GM04503 (cell line): ENCODE results near the gene XIRP2.
"Not testable (repeated sequence)": the region's sequence is repeated elsewhere in the genome, so short reads cannot be mapped to it uniquely, and the experiment has no call there.

Experiments
- DNase-seq: peaks from one replicate; pipeline ENCODE4 v3.0.0-alpha.2; 2012; ENCODE audit warnings: low read depth

The XIRP2 gene

DNA sequence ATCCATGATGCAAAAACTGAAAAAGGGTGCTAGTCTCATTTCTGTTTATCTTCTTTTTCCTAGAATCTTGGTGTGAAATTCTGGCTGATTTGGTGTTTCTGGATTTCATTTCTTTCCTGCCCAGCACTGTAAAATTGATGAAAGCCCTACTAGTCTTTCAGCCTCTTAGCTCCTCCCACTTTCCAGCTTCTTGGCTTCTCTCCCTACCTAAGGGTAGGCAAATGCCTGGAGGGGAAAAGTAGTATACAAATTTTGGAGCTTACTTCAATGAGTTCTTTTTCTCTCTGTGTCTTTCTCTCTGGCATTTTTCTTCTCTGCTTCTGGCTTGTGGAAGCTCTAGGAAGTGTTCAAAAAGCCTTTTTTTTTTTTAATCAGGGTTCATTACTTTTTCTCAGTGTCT lies 160.5 kb downstream of the XIRP2 start:
- no peak for DNase-seq

DNA sequence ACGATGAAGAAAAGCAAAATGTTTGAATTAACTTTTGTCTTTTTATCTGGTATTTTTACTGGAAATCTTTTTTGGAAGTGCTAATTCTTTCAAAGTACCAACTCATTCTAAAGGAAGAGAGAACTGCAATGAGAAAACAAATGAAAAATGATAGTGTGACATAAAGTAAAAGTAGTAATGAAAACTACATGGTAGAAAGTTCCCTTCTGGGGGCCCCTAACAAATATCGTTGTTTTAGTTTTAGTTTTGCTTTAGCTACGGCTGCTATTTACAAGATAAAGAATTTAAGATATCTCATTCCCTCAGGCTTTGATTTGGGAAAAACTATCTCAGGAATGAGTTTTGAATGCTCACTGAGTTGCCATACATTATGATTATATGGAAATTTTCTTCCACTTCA lies 161.4 kb downstream of the XIRP2 start:
- no peak for DNase-seq

DNA sequence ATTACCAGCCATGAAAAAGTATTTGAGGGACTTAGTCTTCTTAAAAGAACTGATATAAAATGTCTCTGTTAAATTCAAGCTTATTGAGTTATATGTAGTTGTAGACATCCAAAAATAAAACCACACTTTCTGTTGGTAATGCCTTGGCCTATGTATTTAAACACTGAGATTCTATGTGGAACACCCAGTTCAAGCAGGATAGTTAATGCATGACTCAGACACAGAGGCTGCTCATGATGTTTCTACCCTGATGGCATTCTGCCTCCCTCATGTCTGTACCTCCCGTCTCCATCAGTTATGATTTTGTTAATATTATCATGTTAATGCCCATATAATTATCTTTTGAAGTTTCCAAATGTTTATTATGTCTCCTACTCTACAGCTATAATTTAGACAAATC lies 164.5 kb downstream of the XIRP2 start:
- DNase-seq = no peak

DNA sequence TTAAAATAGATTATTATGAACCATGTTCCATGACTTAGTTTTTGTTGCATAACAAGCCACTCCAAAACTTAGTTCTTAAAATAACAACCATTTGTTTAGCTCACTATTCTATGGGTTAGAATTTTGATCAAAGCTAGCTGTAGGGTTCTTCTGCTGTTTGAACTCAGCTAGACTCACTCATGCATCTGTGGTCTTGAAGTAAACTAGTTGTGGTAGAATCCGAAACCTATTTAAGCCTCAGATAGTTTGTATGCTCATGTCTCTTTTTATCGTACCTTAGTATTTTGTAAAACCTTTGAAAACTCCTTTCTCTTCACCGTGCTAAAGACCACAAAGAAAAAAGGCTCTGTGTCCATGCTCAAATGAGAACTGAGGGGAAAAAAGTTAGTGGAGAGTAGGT lies 166.6 kb downstream of the XIRP2 start:
- no peak for DNase-seq

DNA sequence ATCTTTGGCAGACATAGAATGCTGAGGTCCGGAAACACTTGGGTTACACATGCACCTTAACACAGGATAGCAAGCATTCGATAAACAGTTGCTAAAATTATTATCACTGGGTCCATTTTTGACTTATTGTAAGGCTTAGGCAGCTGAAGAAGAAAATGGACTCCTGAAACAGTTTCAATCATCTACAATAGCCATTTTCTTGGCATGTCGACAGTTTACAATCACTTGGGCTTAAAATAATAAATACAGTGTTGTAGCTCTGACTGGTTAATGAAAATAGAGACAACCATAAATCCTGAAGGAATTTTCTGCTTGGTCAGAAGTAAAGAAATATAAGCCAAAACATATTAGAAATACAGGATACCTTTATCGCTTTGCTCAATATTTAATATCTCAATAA lies 169.2 kb downstream of the XIRP2 start:
- no peak for DNase-seq

DNA sequence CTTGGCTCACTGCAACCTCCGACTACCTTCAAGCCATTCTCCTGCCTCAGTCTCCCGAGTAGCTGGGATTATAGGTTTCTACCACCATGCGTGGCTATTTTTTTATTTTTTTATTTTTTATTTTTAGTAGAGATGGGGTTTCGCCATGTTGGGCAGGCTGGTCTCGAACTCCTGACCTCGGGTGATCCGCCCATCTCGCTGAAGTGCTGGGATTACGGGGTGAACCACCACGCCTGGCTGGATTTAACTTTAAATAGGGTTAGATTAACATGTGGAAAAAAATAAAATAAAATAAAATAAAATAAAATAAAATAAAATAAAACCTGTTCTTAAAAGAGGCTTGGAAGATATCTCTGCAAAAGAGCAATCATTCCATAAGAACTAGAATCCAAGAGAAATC lies 170.9 kb downstream of the XIRP2 start:
- DNase-seq = no peak

DNA sequence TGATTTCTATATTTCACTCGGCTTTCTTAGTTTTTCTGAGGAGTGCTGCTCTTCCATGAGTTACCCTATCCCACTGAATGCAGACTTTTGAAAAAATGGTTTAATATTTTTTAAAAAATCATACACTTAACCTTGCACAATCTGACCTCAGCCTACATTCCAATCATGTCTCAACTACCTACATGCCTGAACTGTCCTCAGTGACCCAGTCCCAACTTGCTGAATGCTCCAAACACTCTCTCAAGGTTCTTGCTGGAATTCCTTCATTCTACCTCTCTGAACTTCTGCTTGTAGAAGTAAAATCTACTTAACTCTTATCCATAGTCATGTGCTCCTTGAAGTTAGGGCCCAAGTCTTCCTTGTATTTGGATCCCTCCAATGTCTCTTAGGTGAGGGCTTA lies 181.6 kb downstream of the XIRP2 start:
- no peak for DNase-seq

DNA sequence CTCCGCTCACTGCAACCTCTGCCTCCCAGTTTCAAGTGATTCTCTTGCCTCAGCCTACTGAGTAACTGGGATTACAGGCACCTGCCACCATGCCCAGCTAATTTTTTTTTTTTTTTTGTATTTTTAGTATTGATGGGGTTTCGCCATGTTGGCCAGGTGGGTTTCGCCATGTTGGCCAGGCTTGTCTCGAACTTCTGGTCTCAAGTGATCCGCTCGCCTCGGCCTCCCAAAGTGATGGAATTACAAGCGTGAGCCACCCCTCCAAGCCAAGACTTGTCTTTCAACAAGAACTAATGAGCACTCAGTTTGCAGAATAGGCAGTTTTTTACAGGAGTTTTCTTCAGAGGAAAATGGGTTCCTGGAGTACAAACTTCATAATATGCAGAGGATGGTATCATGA lies 187.4 kb downstream of the XIRP2 start:
- DNase-seq = not testable (repeated sequence)

DNA sequence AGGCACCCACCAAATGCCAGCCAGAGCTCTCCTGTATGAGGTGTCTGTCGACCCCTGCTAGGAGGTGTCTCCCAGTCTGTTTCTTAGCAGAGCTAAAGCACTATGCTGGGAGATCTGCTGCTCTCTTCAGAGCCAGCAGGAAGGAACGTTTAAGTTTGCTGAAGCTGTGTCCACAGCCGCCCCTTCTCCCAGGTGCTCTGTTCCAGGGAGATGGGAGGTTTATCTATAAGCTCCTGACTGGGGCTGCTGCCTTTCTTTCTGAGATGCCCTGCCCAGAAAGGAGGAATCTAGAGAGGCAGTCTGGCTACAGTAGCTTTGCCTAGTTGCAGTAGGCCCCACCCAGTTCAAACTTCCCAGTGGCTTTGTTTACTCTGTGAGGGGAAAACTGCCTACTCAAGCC lies 210.7 kb downstream of the XIRP2 start:
- DNase-seq = not testable (repeated sequence)

DNA sequence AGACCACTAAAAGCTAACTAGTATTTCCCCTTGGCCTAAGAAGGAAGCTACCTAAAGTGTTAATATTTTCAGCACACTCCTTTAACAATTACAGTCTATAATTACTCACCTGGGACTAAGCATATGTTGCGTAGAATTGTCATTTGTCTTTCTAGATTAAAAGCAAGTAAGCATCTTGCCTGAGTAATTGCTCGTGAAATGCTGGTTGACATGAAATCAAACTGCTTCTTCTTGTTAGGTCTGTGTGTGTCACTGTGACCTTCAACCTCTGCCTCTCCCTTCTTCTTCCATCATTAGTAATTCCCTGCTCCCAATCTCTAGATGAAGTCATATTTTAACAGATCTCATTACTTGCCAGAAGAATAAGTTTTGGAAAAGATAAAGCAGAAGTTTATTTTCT lies 212.2 kb downstream of the XIRP2 start:
- no peak for DNase-seq

DNA sequence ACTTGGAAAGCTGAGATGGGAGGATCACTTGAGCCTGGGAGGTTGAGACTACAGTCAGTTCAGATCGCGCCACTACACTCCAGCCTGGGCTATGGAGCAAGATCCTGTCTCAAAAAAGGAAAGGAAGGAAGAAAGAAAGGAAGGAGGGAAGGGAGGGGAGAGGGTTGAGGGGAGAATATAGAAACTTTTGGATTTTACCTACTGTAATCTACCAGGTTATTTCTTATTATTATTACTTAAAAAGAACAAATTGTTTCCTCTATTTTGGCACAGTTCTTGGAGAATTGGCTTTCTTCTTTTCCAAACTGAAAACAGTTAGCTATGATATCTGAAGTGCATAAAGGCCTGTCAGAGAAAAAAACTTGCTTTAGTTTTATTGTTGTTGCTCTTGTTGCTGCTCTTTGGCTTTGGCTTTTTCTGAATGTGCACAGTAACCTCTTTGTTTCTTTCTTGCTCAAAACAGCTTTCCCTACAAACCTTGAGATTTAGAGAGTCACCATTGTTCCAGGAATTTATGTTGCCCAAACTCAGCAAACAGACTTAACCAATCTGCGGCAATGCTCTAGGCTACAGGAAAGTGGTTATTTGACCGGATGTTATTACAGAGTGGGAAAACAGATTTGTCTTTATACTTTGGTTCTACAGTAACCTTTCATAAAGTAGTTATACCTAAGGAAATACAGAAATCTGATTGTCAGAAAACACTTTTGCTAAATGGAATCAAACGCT lies 214.9 kb downstream of the XIRP2 start:
- DNase-seq = no peak

DNA sequence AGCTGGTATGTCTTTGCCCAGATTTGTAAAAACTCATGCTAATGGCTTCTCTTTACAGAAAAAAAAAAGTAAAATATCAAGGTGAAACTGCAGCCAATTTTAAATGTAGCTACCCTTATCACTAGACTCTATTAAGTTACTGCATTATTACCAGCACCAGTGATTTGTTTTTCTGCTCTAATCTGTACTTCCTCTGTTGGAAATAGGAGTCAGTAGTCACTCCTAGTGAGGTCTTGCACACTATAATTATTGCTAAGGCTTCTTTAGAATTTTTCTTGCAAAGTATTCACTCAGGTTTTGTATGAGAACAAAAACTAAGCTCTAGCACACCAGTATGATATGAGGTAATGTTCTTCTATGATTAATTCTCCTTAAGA lies 215.5 kb downstream of the XIRP2 start:
- DNase-seq = no peak

DNA sequence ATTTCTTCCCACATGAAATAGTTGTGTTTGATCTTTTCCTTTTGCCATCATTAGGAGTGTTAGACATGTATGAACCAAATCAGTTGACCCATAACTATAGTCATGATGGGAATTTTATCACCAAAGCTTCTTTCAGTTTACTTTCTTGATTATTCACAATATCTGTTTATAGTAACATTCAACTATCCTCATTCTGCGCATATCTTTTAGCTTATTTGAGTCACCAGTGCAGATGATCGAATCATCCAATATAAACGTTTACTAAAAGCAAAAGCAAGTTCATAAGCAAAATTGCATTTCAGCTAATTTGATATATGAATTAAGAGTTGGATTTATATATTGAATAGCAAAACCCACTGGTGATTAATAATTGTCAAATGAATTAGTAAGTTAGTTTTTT lies 216.4 kb downstream of the XIRP2 start:
- DNase-seq = no peak

DNA sequence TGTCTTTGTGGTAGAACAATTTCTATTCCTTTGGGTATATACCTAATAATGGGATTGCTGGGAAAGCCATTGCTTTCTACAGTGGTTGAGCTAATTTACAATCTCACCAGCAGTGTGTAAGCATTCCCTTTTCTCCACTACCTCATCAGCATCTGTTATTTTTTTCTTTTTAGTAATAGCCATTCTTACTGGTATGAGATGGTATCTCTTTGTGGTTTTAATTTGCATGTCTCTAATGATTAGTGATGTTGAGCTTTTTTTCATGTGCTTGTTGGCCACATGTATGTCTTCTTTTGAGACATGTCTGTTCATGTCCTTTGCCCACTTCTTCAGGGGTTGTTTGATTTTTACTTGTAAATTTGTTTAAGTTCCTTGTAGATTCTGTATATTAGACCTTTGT lies 221.4 kb downstream of the XIRP2 start:
- not testable (repeated sequence) for DNase-seq

DNA sequence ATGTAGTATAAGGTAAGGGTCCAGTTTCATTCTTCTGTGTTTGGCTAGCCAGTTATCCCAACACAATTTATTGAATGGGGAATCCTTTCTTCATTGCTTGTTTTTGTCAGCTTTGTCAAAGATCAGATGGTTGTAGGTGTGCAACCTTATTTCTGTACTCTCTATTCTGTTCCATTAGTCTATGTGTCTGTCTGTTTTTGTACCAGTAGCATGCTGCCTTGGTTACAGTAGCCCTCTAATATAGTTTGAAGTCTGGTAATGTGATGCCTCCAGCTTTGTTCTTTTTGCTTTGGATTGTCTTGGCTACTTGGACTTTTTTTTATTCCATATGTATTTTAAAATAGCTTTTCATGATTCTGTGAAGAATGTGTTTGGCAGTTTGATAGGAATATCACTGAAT lies 222.1 kb downstream of the XIRP2 start:
- no peak for DNase-seq

DNA sequence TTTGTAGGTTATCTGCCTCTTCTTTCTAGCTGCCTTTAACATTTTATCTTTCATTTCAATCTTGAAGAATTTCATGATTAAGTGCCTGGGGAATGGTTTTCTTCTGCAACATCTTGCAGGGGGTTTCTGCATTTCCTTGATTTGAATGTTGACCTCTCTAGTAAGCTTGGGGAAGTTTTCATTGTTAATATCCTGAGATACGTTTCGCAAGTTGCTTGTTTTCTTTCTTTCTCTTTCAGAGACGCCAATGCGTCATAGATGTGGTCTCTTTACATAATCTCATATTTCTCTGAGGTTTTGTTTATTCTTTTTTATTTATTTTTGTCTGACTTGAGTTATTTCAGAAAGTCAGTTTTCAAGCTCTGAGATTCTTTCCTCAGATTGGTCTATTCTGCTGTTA lies 225.7 kb downstream of the XIRP2 start:
- no peak for DNase-seq

DNA sequence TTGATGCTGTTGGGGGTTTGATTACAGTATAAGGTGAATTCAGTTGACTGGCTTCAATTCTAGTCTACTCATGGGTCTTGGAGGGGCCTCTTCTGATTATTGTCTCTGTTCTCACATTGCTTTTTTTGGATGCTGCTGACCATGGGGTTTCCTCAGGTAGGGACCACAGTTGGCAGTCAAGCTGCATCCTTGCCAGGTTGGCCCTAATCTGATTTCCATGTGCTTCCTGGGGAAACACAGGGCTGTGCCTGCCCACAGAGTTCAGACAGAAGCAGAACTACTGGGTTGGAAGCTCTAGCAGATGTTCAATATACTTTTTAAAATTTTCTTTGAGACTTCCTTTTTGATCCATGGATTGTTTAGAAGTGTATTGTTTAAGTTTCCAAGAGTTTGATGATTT lies 227.3 kb downstream of the XIRP2 start:
- no peak for DNase-seq

DNA sequence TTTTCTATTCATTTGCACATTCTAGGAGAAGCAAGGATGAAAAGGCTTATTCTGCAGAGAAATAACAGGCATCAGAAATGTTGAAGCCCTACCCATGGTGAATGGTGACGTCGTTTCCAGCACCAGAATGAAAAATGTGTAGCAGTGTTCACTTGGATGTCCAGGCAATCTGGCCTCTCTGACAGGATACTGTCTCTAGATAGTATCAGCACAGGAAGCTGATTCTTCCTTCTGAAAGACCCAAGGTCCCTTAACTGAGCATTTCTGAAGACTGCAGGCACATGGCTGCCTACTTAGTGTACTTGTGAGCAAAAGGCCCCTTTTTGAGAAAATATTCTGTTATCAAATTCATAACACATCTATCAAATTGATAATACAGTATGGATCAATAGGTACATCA lies 234.1 kb downstream of the XIRP2 start:
- DNase-seq = no peak

DNA sequence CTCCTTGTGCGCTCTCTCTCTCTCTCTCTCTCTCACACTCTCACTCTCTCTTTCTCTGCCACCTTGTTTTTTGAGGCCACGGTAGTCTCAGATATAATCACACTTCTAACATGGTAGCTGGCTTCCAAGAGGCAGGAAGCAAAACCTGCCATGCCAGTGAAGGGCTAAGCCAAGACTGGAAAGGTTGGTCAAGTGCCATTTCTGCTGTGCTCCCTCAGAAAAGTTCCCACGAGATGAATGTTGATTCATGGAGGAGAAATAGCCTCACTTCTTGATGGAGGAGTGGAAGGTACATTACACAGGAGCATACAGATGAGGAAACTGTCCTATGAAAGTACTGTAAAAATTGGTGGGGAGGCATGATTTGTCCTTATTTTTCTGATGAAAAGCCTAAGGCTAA lies 237.9 kb downstream of the XIRP2 start:
- no peak for DNase-seq

DNA sequence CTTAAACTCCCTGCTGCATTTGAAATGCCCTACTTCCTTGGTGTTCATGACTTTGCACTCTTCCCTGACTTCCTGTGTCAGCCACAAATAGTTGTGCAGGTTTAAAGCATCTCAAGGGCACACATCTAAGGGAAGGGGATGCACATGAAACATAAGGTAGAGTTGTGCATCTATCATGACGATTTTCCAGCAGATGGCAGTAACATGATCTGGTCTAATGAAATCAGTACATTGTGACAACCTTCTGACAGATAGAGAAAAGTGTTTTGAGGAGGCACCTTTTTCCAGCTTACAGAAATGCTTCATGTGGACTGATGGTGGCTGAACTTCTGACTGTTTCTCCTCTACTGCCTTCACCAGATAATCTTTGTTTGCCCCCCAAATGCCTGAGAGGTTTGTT lies 238.9 kb downstream of the XIRP2 start:
- no peak for DNase-seq

DNA sequence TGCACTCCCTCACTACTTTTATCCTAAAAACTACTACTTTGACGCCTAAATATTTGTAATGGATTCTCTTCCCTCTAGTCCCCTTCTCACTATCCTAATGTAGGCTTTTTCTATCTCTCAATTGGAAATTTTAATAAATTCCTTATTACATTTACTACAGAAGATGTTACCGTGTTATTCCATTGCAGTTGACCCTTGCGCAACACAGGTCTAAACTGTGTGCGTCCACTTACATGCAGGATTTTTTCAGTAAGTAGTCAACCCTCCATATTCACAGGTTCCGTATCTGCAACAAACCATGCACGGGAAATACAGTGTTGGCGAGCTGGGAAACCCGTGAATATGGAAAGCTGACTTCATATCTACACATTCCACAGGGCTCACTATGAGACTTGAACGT lies 239.8 kb downstream of the XIRP2 start:
- no peak for DNase-seq

DNA sequence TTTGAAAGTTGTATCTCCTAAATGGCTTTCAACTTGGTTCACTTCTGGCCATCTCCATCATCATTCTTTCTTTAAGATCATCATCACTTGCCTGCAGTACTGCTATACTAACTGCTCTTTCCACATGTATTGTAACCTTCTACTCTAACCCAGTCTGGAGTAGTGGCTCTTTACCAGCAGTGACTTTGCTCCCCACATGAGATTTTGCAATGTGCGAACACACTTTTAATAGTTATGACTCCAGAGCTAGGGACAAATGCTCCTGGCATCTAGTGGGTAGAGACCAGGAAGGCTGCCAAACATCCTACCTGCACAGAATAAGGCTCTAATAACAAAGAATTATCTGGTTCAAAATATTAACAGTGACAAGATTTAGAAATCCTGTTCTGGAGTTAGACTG lies 243.8 kb downstream of the XIRP2 start:
- no peak for DNase-seq

DNA sequence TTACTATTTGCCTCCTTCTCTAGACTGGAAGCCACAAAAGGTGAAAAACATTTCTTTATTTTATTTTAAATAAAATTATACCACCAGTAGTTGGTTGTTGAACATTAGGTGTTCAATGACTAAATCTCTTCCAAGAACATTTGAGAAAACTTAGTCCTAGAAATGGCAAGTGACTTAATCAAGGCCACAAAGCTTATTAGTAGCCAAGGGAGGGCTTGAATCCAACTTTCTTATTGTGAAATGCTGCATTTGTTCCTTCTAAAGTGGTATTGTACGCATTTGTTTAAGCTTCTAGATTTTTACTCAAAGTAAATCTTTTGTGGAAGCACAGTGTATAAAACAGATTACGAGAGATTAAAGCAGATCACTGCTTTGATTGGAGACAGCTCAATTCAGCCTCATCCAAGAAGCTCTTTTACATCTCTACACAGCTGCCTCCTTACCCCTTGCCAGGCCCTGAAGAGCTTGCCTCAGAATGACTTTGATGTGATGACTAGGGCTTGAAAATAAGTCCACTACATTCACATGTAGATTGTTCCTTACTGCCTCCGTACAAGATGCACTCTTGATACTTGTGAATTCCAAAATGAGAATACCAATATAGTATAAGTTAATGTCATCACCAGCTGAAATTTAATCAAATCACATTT lies 244.8 kb downstream of the XIRP2 start:
- DNase-seq = no peak

DNA sequence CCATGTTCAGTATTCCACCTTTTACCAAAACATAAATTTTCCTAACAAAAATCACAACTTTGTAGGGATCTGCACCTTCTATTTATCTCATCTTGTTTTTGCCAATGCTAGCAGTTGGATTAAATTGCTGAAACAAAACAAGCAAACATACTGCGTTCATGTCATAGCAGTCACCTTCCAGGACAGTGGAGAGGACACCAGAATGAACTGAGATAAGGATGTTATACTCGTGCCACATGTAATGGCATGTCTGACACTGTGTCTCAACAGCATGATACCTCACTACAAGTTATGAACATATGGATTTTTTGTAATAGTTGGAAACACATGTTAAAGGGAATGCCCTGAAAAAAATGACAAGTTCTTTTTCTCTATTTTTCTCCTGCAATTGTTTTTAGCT lies 245.3 kb downstream of the XIRP2 start:
- no peak for DNase-seq
